ENCODE results near the gene SPINT2. TPM values are rescaled to one million over a fixed set of nuclear protein-coding genes. Genes with fewer than 3 reads are reported as not detected.

Gene SPINT2
- total RNA-seq, 1 experiment from 2014 or later, result not detected

DNA sequence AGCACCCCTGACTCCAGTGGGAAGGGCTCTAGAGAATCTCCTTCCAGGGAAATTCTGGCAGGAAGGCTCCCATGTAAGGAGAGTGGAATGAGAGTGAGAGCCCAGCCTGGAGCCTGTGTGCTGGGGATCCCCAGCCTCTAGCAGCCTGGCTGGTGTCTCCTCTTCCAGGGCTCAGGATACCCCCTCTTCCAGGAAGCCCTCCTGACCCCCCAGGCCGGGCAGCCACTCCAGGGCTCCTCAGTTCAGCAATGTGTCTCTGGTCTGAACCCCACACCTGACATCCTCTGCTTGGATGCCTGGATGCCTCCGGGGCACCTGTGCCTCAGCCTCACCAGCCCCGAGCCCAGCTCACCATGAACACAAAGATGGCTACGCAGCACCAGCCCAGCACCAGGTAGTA, 42.7 kb downstream of the SPINT2 start:
- Histone ChIP-seq H3K27ac (no peak overlapping the region), H3K36me3 (peaks cover 25% of the 10 kb centered on the region), H3K9me3 (replicated peaks) (no peaks in the 10 kb centered on the region), H3K4me3 (no peak overlapping the region), H3K27me3 (replicated peaks) (no peaks in the 10 kb centered on the region), H3K4me1 (replicated peaks) (peaks cover 12% of the 10 kb centered on the region)
- no peak for DNase-seq (ENCODE audit: low read depth in 1 of 2, low spot score in 2 of 2)

DNA sequence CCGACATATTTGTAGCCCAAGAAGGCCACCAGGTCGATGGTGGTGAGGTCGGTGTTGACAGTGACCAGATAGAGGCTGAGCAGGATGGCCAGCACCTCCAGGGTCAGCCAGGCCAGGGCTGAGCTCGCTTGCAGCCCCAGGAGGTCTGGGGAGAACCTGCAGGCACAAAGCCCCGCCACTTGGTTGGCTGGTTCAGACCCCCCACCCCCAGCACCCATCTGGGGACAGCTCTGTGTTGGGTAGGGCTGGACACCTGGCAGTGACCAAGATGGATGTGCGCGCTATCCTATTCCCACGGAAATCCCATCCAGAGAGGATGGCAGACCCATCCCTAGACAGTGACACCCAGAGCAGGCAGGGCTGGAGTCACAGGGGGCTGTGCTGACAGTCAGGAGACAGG, 43.2 kb downstream of the SPINT2 start:
- no peaks in the 10 kb centered on the region for H3K27me3 ChIP-seq (replicated peaks)
- no peak overlapping the region for H3K4me3 ChIP-seq
- no peaks in the 10 kb centered on the region for H3K9me3 ChIP-seq (replicated peaks)
- DNase-seq (ENCODE audit: low read depth in 1 of 2, low spot score in 2 of 2), result no peak
- H3K36me3 ChIP-seq, result peaks cover 25% of the 10 kb centered on the region
- peaks cover 12% of the 10 kb centered on the region for H3K4me1 ChIP-seq (replicated peaks)
- H3K27ac ChIP-seq, result no peak overlapping the region

DNA sequence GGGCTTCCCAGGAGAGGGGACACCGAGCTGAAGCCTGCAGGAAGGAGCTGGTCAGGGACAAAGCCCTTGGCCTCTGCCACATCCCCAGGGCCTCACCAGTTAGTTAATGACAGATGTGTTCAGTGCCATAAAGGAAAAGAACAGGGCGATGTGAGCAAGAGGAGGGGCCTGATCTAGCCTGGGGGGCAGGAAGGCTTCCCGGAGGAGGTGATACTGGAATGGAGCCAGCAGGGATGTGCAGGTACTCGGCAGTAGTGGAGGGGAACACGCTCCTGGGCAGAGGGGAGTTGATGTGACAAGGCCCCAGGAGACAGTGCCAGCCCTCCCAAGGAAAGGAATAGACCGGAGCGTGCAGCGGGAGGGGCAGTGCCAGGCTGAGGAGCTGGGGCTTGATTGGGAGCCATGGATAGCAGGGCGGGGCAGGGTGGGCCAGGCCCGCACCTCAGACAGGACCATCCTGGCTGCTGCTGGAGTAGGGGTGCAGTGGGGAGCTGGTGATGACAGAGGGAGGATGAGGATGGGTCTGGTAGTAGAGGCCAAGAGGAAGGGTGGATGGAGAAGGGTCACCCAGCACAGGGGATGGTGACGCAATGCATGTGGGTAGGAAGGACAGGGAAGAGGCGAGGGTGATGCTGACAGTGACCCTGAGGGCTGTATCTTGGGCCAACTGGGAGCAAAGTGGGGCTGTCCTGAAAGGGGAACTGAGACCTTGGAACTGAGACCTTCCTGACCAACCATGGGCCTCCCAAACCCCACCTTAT, 43.8 kb downstream of the SPINT2 start:
- Histone ChIP-seq H3K4me3 (no peak overlapping the region), H3K4me1 (replicated peaks) (peaks cover 12% of the 10 kb centered on the region), H3K9me3 (replicated peaks) (no peaks in the 10 kb centered on the region), H3K36me3 (peaks cover 25% of the 10 kb centered on the region), H3K27me3 (replicated peaks) (no peaks in the 10 kb centered on the region), H3K27ac (no peak overlapping the region)
- no peak for DNase-seq (ENCODE audit: low read depth in 1 of 2, low spot score in 2 of 2)

DNA sequence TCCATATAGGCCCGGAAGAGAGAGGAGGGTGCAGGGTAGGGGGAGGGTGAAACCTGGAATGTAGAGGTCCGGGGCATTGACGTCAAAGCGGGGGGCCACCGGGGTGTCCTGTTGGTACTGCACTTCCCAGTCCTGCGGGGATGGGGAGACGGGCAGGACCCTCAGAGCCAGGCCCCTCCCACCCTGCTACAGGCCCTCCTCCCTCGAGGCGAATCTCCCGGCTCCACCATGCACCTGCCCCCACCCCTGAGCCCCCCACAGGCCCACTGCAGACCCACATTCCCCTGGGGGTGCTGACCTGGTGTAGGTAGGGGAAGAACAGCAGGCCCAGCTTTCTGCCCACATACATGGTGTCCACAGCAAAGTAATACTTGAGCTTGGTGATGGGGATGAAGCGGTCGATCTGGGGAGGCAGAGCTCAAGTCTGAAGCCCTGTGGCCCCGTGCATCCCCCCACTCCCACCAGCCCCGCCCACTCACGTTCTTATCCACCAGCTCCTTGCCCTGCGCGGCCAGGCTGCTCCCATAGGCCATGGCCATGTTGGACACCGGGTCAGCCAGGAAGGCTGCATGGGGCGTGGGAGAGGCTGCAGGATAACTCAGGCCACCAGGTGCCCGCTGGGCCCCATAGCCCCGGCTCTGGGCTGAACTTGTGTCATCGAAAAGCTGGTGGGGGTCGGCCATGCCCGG, 44.7 kb downstream of the SPINT2 start:
- Histone ChIP-seq H3K4me3 (no peak overlapping the region), H3K27me3 (replicated peaks) (no peaks in the 10 kb centered on the region), H3K9me3 (replicated peaks) (no peaks in the 10 kb centered on the region), H3K27ac (no peak overlapping the region), H3K4me1 (replicated peaks) (peaks cover 6% of the 10 kb centered on the region), H3K36me3 (peaks cover 24% of the 10 kb centered on the region)
- no peak for DNase-seq (ENCODE audit: low read depth in 1 of 2, low spot score in 2 of 2)

DNA sequence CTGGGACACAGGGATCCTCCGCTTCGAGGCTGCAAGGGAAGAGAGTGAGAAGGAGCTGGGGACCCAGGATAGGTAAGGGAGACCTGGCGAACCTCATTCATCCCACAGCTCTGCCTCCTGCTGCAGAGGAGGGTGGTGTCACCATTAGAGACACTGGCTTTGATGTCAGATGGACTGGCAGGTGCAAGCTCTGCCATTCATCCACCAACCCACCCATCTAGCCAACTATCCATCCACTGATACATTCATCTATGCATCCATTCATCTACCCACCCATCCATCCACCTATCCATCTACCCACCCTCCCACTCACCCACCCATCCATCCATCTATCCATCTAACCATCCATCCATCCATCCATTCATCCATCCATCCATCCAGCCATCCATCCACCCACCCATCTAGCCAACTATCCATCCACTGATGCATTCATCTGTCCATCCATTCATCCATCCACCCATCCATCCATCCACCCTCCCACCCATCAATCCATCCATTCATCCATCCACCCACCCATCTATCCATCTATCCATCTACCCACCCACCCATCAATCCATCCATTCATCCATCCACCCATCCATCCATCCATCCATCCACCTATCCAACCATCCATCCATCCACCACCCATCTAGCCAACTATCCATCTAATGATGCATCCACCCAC, 45.4 kb downstream of the SPINT2 start:
- Histone ChIP-seq H3K27ac (no peak overlapping the region), H3K4me1 (replicated peaks) (no peaks in the 10 kb centered on the region; the same call in 1 of the 2 replicates), H3K9me3 (replicated peaks) (no peaks in the 10 kb centered on the region), H3K4me3 (no peak overlapping the region), H3K27me3 (replicated peaks) (no peaks in the 10 kb centered on the region), H3K36me3 (peaks cover 17% of the 10 kb centered on the region)
- no peak for DNase-seq (ENCODE audit: low read depth in 1 of 2, low spot score in 2 of 2)

DNA sequence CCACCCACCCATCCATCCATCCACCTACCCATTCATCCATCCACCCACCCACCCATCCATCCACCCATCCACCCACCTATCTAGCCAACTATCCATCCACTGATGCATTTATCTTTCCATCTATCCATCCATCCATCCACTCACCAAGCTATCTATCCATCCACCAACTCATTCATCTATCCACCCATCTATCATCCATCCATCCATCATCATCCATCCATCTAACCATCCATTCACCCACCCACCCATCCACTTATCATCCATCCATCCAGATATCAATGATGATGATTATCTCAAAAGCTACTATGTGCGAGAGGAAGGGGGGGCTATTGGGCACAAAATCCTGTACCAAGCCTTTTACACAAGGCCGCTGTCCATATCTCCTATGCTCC, 45.9 kb downstream of the SPINT2 start:
- H3K27ac ChIP-seq, result no peak overlapping the region
- no peak overlapping the region for H3K4me3 ChIP-seq
- peaks cover 1% of the 10 kb centered on the region; the same call in 1 of the 2 replicates for H3K4me1 ChIP-seq (replicated peaks)
- peaks cover 14% of the 10 kb centered on the region; the same call in 1 of the 2 replicates for H3K36me3 ChIP-seq
- DNase-seq (ENCODE audit: low read depth in 1 of 2, low spot score in 2 of 2), result no peak
- H3K27me3 ChIP-seq (replicated peaks), result no peaks in the 10 kb centered on the region
- no peaks in the 10 kb centered on the region for H3K9me3 ChIP-seq (replicated peaks)

DNA sequence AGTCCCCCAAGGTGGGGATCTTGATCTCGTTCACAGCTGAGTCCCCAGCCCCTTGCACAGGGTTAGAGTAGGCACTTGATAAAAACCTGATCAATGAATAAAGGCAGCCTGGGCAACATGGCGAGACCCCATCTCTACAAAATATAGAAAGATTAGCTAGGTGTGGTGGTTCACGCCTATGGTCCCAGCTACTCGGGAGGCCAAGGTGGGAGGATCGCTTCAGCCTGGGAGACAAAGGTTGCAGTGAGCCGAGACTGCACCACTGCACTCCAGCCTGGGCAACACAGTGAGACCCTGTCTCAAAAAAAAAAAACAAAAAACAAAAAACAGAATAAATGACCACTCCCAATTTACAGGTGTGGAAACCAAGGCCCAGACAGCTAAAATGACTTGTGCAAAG, 46.6 kb downstream of the SPINT2 start:
- no peak overlapping the region for H3K4me3 ChIP-seq
- peaks cover 12% of the 10 kb centered on the region; the same call in 1 of the 2 replicates for H3K36me3 ChIP-seq
- H3K9me3 ChIP-seq (replicated peaks), result no peaks in the 10 kb centered on the region
- no peaks in the 10 kb centered on the region for H3K27me3 ChIP-seq (replicated peaks)
- no peak overlapping the region for H3K27ac ChIP-seq
- peaks cover 3% of the 10 kb centered on the region for H3K4me1 ChIP-seq (replicated peaks)
- DNase-seq (ENCODE audit: low read depth in 1 of 2, low spot score in 2 of 2), result no peak

DNA sequence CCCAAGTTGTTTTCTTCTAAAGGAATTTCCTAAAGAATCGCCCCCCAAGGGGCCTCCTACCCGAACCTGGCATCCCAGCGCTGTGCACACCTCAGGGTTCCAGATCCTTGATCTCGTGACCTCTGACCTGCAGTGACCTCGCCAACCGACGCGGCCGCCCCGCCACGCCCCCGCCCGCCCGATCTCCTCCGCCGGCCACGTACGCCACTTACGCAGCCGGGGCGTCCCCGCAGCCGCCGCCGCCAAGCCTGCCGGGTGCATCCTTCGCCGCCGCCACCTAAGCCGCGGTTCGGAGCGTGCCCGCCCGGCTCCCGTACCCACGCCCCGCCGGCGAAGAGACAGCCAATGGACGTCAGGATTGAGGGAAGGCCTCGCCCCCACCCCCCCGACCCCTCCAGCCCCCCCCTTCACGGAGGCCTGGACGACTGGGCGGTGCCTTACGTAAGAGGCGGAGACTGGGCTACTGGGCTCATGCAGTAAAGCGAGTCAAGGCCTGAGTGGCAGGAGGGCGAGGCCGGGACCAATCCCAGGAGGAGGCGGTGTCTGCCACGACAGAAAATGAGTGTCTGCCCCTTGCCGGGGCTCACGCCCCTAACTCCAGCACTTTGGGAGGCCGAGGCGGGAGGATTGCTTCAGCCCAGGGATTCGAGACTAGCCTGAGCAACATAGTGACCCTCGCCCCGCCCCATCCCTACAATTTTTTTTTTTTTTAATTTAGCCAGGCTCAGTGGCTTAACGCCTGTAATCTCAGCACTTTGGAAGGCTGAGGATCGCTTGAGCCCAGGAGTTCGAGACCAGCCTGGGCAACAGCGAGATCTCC, 51.5 kb downstream of the SPINT2 start, which contains the start of gene YIF1B:
TSS of gene YIF1B (minus strand) at position 291 of the 820 bp plus-strand sequence. CDS start at position 261, 30 bp downstream.
- Histone ChIP-seq H3K4me1 (replicated peaks) (peaks cover 18% of the 10 kb centered on the region), H3K36me3 (no peaks in the 10 kb centered on the region), H3K9me3 (replicated peaks) (no peaks in the 10 kb centered on the region), H3K27ac (peak within 1 kb of the TSS; percentile 36), H3K27me3 (replicated peaks) (peaks cover 18% of the 10 kb centered on the region), H3K4me3 (peak within 1 kb of the TSS; percentile 54)
- DNase-seq (ENCODE audit: low read depth in 1 of 2, low spot score in 2 of 2), result peak; percentile 88 to 97

DNA sequence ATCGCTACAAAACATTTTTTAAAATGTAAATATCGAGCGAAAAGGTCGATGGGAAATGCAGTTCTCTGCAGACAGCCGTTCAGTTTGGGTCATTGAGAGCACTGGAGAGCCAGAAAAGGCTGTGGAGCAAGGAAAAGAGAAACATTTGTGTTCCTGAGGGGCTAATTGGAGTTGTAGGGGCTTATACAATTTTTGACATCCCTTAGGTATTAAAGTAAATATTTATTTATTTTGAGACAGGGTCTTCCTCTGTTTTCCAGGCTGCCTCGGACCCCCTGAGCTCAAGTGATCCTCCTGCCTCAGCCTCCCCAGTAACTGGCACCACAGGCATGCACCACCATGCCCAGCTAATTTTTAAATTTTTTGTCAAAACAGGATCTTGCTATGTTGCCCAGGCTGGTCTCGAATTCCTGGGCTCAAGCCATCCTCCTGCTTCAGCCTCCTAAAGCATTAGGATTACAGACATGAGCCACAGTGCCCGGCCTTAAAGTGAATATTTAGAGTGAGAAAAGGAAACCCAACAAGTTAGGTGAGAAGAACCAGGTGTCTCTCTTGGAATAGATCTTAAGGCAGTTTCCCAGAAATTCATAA, 52.2 kb downstream of the SPINT2 start:
- peak overlapping the region; percentile 36 for H3K27ac ChIP-seq
- H3K36me3 ChIP-seq, result no peaks in the 10 kb centered on the region
- H3K4me1 ChIP-seq (replicated peaks), result peaks cover 18% of the 10 kb centered on the region
- no peak for DNase-seq (ENCODE audit: low read depth in 1 of 2, low spot score in 2 of 2)
- H3K9me3 ChIP-seq (replicated peaks), result no peaks in the 10 kb centered on the region
- H3K4me3 ChIP-seq, result peak overlapping the region; percentile 54
- peaks cover 18% of the 10 kb centered on the region for H3K27me3 ChIP-seq (replicated peaks)

DNA sequence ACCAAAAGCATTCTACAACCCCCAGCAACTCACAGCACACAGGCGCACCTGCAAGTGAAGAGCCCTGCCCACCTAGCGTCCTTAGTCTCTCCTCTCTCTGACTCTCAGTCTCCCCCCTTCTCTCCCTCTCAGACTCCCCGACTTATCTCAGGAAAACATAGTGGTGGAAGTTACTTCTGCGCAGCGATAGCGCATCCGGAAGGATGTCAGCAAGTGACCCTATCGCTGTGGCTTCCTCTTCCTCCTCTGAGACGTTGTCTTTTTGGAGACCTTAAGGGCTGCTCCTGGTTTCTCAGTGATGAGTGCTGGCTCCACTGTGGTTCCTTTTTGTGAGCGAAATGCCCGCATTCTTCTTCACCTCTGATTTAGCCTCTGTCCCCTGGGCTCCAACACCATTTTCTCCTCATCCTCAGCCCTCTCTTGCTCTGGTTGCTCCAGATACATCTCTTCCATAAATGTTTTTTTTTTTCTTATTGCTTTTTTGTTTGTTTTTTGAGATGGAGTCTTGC, 52.8 kb downstream of the SPINT2 start:
- no peak overlapping the region for H3K4me3 ChIP-seq
- H3K4me1 ChIP-seq (replicated peaks), result peaks cover 18% of the 10 kb centered on the region
- H3K9me3 ChIP-seq (replicated peaks), result no peaks in the 10 kb centered on the region
- no peak for DNase-seq (ENCODE audit: low read depth in 1 of 2, low spot score in 2 of 2)
- no peak overlapping the region for H3K27ac ChIP-seq
- H3K27me3 ChIP-seq (replicated peaks), result peaks cover 18% of the 10 kb centered on the region
- no peaks in the 10 kb centered on the region for H3K36me3 ChIP-seq

DNA sequence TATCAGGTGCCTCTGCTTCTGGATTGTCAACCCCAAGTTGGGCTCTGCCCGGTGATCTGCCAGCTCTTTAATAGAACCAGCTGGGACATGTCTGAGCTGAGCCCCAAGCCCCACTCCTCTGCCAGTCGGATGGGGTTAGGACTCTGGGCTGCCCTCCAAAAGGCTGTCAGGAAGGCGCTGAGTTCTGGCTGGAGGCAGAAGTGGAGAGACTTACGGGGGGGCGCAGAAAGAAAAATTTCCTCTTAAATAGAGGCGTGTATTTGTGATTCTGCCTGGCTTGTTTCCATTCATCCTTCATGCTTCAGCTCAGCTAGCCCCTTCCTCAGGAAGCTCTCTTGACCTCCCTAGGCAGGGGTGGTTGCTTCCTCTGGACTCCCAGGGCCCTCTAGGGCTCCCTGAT, 54.3 kb downstream of the SPINT2 start:
- H3K9me3 ChIP-seq (replicated peaks), result no peaks in the 10 kb centered on the region
- no peaks in the 10 kb centered on the region for H3K36me3 ChIP-seq
- no peak for DNase-seq (ENCODE audit: low read depth in 1 of 2, low spot score in 2 of 2)
- H3K27me3 ChIP-seq (replicated peaks), result peaks cover 18% of the 10 kb centered on the region
- peaks cover 18% of the 10 kb centered on the region for H3K4me1 ChIP-seq (replicated peaks)
- no peak overlapping the region for H3K27ac ChIP-seq
- no peak overlapping the region for H3K4me3 ChIP-seq

DNA sequence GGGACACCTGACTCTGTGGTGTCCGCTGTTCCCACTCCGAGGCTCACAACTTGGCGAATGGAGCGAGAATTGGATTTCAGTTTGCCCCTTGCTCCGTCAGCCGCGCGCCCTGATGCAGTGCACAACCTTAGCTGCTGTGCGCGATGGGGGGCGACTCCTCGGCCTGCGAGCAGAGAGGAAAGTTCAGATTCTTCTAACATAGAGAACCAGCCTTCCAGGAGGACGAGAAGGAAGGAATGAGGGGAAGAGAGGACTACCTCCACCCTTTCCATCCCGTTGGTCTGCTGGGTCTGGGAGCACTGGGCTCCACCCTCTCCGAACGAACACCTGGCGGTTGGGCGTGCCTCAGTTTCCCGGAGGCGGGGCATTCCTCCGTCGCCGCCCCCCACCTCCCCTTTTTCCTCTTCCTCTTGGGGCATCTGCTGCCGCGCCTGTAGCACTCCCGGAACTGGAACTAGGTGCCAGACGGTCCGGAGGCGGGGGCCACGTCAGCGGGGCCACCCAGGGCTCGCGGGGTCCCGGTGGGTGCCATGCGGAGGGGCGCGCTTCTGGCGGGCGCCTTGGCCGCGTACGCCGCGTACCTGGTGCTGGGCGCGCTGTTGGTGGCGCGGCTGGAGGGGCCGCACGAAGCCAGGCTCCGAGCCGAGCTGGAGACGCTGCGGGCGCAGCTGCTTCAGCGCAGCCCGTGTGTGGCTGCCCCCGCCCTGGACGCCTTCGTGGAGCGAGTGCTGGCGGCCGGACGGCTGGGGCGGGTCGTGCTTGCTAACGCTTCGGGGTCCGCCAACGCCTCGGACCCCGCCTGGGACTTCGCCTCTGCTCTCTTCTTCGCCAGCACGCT, 55.3 kb downstream of the SPINT2 start, which contains the start of gene KCNK6:
TSS of gene KCNK6 (plus strand) at position 425 of the 838 bp plus-strand sequence. CDS start at position 531, 106 bp downstream.
- peaks cover 18% of the 10 kb centered on the region for H3K27me3 ChIP-seq (replicated peaks)
- H3K9me3 ChIP-seq (replicated peaks), result no peaks in the 10 kb centered on the region
- peaks cover 18% of the 10 kb centered on the region for H3K4me1 ChIP-seq (replicated peaks)
- peak in 1 of 2 experiments; percentile 29 for DNase-seq (ENCODE audit: low read depth in 1 of 2, low spot score in 2 of 2)
- H3K27ac ChIP-seq, result no peak within 1 kb of the TSS
- peak within 1 kb of the TSS; percentile 44 for H3K4me3 ChIP-seq
- H3K36me3 ChIP-seq, result no peaks in the 10 kb centered on the region
